ENCODE results near the gene LRRC27. TPM values are rescaled to one million over a fixed set of nuclear protein-coding genes. Genes with fewer than 3 reads are reported as not detected.
A peak's percentile ranks its signal among the peaks of the same experiment; 100 is the strongest.
"Not testable (repeated sequence)": the region's sequence is repeated elsewhere in the genome, so short reads cannot be mapped to it uniquely, and the experiment has no call there.

Gene LRRC27
- total and polyA plus RNA-seq, 12 donors: 6.5 to 17.6 (median 9.9) TPM

DNA sequence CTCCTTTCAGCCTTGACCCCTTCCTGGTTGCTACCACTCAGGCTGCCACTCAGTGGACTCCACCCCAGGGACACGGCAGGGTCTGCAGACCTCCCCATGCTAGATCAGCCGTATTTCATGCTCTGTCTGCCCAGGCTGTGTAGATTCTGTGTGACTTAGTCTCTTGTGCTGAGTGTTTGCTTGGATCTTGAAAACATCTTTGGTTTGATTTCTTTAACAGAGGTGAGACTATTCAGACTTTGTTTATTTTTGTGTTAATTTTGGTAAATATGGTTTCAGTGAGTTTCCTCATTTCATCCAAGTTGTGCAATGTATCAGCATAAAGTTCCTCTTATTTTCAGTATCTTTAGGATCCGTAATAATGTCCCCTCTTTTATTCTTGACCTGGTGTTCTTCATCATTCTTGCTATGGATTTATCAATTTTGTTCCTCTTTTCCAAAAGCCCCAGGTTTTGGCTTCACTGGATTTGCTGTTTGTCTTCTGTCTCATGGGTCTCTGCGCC is 43.9 kb downstream of the LRRC27 start:
- H3K27ac ChIP-seq: no peak overlapping the region
- H3K9me3 ChIP-seq (replicated peaks in 1 of 3): no peaks in the 10 kb centered on the region
- H3K4me3 ChIP-seq: no peak overlapping the region
- no peaks in the 10 kb centered on the region for H3K36me3 ChIP-seq (replicated peaks in 1 of 2)
- peak in 2 of 7 donors; percentile 7 to 8 for DNase-seq
- H3K27me3 ChIP-seq: no peaks in the 10 kb centered on the region
- intact Hi-C loops (cut with DNase I): no loop called here
- TF ChIP-seq, protein P1, sequence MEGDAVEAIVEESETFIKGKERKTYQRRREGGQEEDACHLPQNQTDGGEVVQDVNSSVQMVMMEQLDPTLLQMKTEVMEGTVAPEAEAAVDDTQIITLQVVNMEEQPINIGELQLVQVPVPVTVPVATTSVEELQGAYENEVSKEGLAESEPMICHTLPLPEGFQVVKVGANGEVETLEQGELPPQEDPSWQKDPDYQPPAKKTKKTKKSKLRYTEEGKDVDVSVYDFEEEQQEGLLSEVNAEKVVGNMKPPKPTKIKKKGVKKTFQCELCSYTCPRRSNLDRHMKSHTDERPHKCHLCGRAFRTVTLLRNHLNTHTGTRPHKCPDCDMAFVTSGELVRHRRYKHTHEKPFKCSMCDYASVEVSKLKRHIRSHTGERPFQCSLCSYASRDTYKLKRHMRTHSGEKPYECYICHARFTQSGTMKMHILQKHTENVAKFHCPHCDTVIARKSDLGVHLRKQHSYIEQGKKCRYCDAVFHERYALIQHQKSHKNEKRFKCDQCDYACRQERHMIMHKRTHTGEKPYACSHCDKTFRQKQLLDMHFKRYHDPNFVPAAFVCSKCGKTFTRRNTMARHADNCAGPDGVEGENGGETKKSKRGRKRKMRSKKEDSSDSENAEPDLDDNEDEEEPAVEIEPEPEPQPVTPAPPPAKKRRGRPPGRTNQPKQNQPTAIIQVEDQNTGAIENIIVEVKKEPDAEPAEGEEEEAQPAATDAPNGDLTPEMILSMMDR (IDR thresholded peaks at IDR 0.05): no peak
- no peak for TF ChIP-seq POLR2A (IDR thresholded peaks at IDR 0.05)
- no peaks in the 10 kb centered on the region for H3K4me1 ChIP-seq (replicated peaks in 1 of 2)
- WGBS, 4 donors: 72 to 81% (median 75%) methylated on average over 4 of the region's 4 CpGs

- intact Hi-C loops (cut with DNase I): no loop called here
- H3K9me3 ChIP-seq (replicated peaks in 1 of 3): no peaks in the 10 kb centered on the region
- no peaks in the 10 kb centered on the region for H3K36me3 ChIP-seq (replicated peaks in 1 of 2)
- H3K4me3 ChIP-seq: no peak overlapping the region
- 87 to 94% (median 93%) methylated on average over 9 to 15 of the region's 15 CpGs for WGBS, 4 donors
- peak in 1 of 7 donors; percentile 7 for DNase-seq
- TF ChIP-seq POLR2A (IDR thresholded peaks at IDR 0.05): no peak
- TF ChIP-seq, protein P1 (IDR thresholded peaks at IDR 0.05): no peak
- no peak overlapping the region for H3K27ac ChIP-seq
- H3K27me3 ChIP-seq: no peaks in the 10 kb centered on the region
- H3K4me1 ChIP-seq (replicated peaks in 1 of 2): no peaks in the 10 kb centered on the region
Measured at GRCh38 chr10:132376394-132376851, 44.4 kb downstream of the LRRC27 start.

GRCh38 chr10:132377326-132377725 is 45.3 kb downstream of the LRRC27 start:
- TF ChIP-seq POLR2A (IDR thresholded peaks at IDR 0.05): no peak
- TF ChIP-seq, protein P1 (IDR thresholded peaks at IDR 0.05): no peak
- H3K36me3 ChIP-seq (replicated peaks in 1 of 2): no peaks in the 10 kb centered on the region
- DNase-seq: no peak
- H3K4me1 ChIP-seq (replicated peaks in 1 of 2): no peaks in the 10 kb centered on the region
- intact Hi-C loops (cut with DNase I): no loop called here
- no peaks in the 10 kb centered on the region for H3K9me3 ChIP-seq (replicated peaks in 1 of 3)
- H3K27me3 ChIP-seq: no peaks in the 10 kb centered on the region
- H3K4me3 ChIP-seq: no peak overlapping the region
- 60 to 75% (median 67%) methylated on average over 7 of the region's 7 CpGs for WGBS, 4 donors
- no peak overlapping the region for H3K27ac ChIP-seq

- H3K9me3 ChIP-seq (replicated peaks in 1 of 3); intact Hi-C loops (cut with DNase I); H3K27me3 ChIP-seq; DNase-seq; H3K4me3 ChIP-seq; H3K4me1 ChIP-seq (replicated peaks in 1 of 2); H3K27ac ChIP-seq; H3K36me3 ChIP-seq (replicated peaks in 1 of 2): not testable (repeated sequence)
- WGBS, 4 donors: 78 to 90% (median 85%) methylated on average over 16 of the region's 16 CpGs
Measured at GRCh38 chr10:132379026-132379425, 47.0 kb downstream of the LRRC27 start.

DNA sequence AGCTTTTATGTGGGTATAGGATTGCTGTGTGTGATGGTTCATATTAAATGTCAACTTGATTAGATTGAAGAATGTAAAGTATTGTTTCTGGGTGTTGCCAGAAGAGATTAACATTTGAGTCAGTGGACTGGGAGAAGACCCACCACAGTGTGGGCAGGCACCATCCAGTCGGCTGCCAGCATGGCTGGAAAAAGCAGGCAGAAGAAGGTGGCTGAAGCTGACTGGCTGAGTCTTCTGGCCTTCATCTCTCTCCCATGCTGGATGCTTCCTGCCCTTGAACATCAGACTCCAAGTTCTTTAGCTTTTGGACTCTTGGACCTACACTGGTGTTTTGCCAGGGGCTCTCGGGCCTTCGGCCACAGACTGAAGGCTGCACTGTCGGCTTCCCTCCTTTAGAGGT is 49.0 kb downstream of the LRRC27 start:
- not testable (repeated sequence) for H3K36me3 ChIP-seq (replicated peaks in 1 of 2); H3K27ac ChIP-seq; H3K4me3 ChIP-seq; H3K27me3 ChIP-seq; DNase-seq; H3K9me3 ChIP-seq (replicated peaks in 1 of 3); H3K4me1 ChIP-seq (replicated peaks in 1 of 2)
- intact Hi-C loops (cut with DNase I): loop anchor here in 1 of 2 donors (10.0 kb wide), 1 partner anchor 264 kb away; no protein-coding TSS in a partner anchor
- WGBS, 4 donors: 95 to 100% (median 96%) methylated on average over 3 to 4 of the region's 4 CpGs

Measured in adrenal gland (tissue), 12 donors.